Ovary (tissue), 3 donors: ENCODE data around the gene MPC1.

ENCODE experiments used
- CTCF ChIP-seq, 3 donors: fragments of 450-650 bp in 2 of 3; fragments of 200-600 bp in 1 of 3; IDR thresholded peaks; one replicate each; pipeline versions ENCODE4 v1.5.1 to v1.8.0; 2016 to 2022; ENCODE audit warnings: antibody characterized with exemption in 3 of 3, mild to moderate bottlenecking in 1 of 3
- EP300 ChIP-seq: sonication (generic); formaldehyde crosslinking; IDR thresholded peaks from one replicate; pipeline ENCODE4 v1.6.1; 2017; ENCODE audit warnings: antibody characterized with exemption
- POLR2A ChIP-seq: fragments of 450-650 bp; IDR thresholded peaks from one replicate; pipeline ENCODE4 v1.6.1; 2017; ENCODE audit warnings: antibody characterized with exemption, mild to moderate bottlenecking, moderate library complexity
- donor health status: DM: no; HTN: no; CAD: no.

GRCh38 chr6:166419286-166419685 is 36.5 kb upstream of the MPC1 start:
- no peak for TF ChIP-seq CTCF (IDR thresholded peaks at IDR 0.05)
- no peak for TF ChIP-seq EP300
- no peak for TF ChIP-seq POLR2A
